Astrocyte (in vitro differentiated cells and primary cell): ENCODE data around the gene HABP4. TPM values are rescaled to one million over a fixed set of nuclear protein-coding genes. Genes with fewer than 3 reads are reported as not detected.

Experiments
- DNase-seq: peaks from one replicate; pipeline ENCODE4 v3.0.0-alpha.2; 2010; ENCODE audit warnings: low read depth
- FAIRE-seq: peaks from 2 replicates; lab custom pipeline; 2011; peaks lifted over from hg19 to GRCh38; lab: Jason Lieb, UNC
- H2AFZ ChIP-seq: 2 replicates; pipeline ENCODE4 v1.6.0; 2012; ENCODE audit warnings: low read depth, low read length, inconsistent platforms
- H3K27ac ChIP-seq: 2 replicates; pipeline ENCODE4 v1.5.1; 2011; ENCODE audit warnings: low read depth, low read length, inconsistent platforms
- H3K27me3 ChIP-seq: 2 replicates; pipeline ENCODE4 v1.6.0; 2011; ENCODE audit warnings: low read length, inconsistent platforms; ENCODE audit not compliant: insufficient read depth
- H3K36me3 ChIP-seq: 2 replicates; pipeline ENCODE4 v1.5.1; 2011; ENCODE audit warnings: low read length, inconsistent platforms; ENCODE audit not compliant: insufficient read depth
- H3K4me1 ChIP-seq: 2 replicates; pipeline ENCODE4 v1.5.1; 2011; ENCODE audit warnings: low read length, inconsistent platforms; ENCODE audit not compliant: insufficient read depth
- H3K4me2 ChIP-seq: 2 replicates; pipeline ENCODE4 v1.6.0; 2012; ENCODE audit warnings: low read length, inconsistent platforms
- H3K4me3 ChIP-seq: 2 replicates; pipeline ENCODE4 v1.5.1; 2011; ENCODE audit warnings: low read depth, mild to moderate bottlenecking, low read length, inconsistent platforms; ENCODE audit not compliant: insufficient read depth
- H3K79me2 ChIP-seq: 2 replicates; pipeline ENCODE4 v1.6.0; 2012; ENCODE audit warnings: mild to moderate bottlenecking, low read length, inconsistent platforms; ENCODE audit not compliant: insufficient read depth
- H3K9ac ChIP-seq: 2 replicates; pipeline ENCODE4 v1.6.0; 2012; ENCODE audit warnings: mild to moderate bottlenecking, low read length, inconsistent platforms
- H3K9me3 ChIP-seq: 2 replicates; pipeline ENCODE4 v1.5.1; 2012; ENCODE audit warnings: low read depth, mild to moderate bottlenecking, low read length, inconsistent platforms; ENCODE audit not compliant: insufficient read depth
- H4K20me1 ChIP-seq: 2 replicates; pipeline ENCODE4 v1.6.0; 2012; ENCODE audit warnings: low read length, inconsistent platforms; ENCODE audit not compliant: insufficient read depth
- H3K27ac Mint-ChIP-seq: one replicate; pipeline ENCODE4 v1.8.0; 2021; ENCODE audit warnings: mild to moderate bottlenecking, mixed read lengths; ENCODE audit not compliant: unreplicated experiment
- H3K27me3 Mint-ChIP-seq: one replicate; pipeline ENCODE4 v1.8.0; 2021; ENCODE audit warnings: low read depth, mixed read lengths; ENCODE audit not compliant: unreplicated experiment
- H3K36me3 Mint-ChIP-seq: one replicate; pipeline ENCODE4 v1.8.0; 2021; ENCODE audit warnings: low read depth, mixed read lengths; ENCODE audit not compliant: unreplicated experiment
- H3K4me1 Mint-ChIP-seq: one replicate; pipeline ENCODE4 v1.8.0; 2021; ENCODE audit warnings: low read depth, mixed read lengths; ENCODE audit not compliant: unreplicated experiment
- H3K4me3 Mint-ChIP-seq: one replicate; pipeline ENCODE4 v1.8.0; 2021; ENCODE audit warnings: mild to moderate bottlenecking, moderate library complexity, mixed read lengths; ENCODE audit not compliant: unreplicated experiment
- H3K9me3 Mint-ChIP-seq: one replicate; pipeline ENCODE4 v1.8.0; 2021; ENCODE audit warnings: mild to moderate bottlenecking, mixed read lengths; ENCODE audit not compliant: unreplicated experiment
- CTCF ChIP-seq: IDR thresholded peaks from 2 replicates; pipeline ENCODE4 v1.5.1; 2011; ENCODE audit warnings: low read depth, mild to moderate bottlenecking, inconsistent platforms, low read length, moderate library complexity; ENCODE audit not compliant: insufficient read depth
- EZH2 ChIP-seq: IDR thresholded peaks from 2 replicates; pipeline ENCODE4 v1.6.1; 2012; ENCODE audit warnings: mild to moderate bottlenecking, low read length, inconsistent platforms; ENCODE audit not compliant: insufficient read depth
- total RNA-seq: library from RNA; stranded (reverse); gene quantifications from 2 replicates; pipeline ENCODE4 v1.2.1, GENCODE V29; 2021

HABP4 gene
- total RNA-seq, 1 donor from 2014 or later: 20.1 TPM

- H3K27me3 ChIP-seq: no peaks in the 10 kb centered on the region
- H3K4me3 ChIP-seq: no peak overlapping the region
- no peaks in the 10 kb centered on the region for H3K36me3 ChIP-seq
- peaks cover 28% of the 10 kb centered on the region for H3K4me1 Mint-ChIP-seq
- DNase-seq: no peak
- no peak overlapping the region for H3K27ac Mint-ChIP-seq
- H3K9ac ChIP-seq: no peak overlapping the region
- TF ChIP-seq CTCF (no peak), EZH2 (no peak)
- no peak overlapping the region for H3K4me2 ChIP-seq
- H3K4me1 ChIP-seq: peaks cover 6% of the 10 kb centered on the region
- no peaks in the 10 kb centered on the region for H3K9me3 ChIP-seq
- H3K27me3 Mint-ChIP-seq: no peaks in the 10 kb centered on the region
- no peak for FAIRE-seq
- H4K20me1 ChIP-seq: no peaks in the 10 kb centered on the region
- no peaks in the 10 kb centered on the region for H3K9me3 Mint-ChIP-seq
- peaks cover 15% of the 10 kb centered on the region for H3K36me3 Mint-ChIP-seq
- no peaks in the 10 kb centered on the region for H3K79me2 ChIP-seq
- H2AFZ ChIP-seq: no peak overlapping the region
- H3K27ac ChIP-seq: no peak overlapping the region
- no peak overlapping the region for H3K4me3 Mint-ChIP-seq
These were observed 35.3 kb downstream of the HABP4 start for GRCh38 chr9:96485280-96485679.

GRCh38 chr9:96486386-96487028 lies 36.5 kb downstream of the HABP4 start:
- Histone ChIP-seq H3K9ac (peak overlapping the region; percentile 9), H3K27ac (peak overlapping the region; percentile 51), H2AFZ (no peak overlapping the region), H3K36me3 (peaks cover 4% of the 10 kb centered on the region), H3K27me3 (no peaks in the 10 kb centered on the region), H3K4me2 (peak overlapping the region; percentile 45), H3K79me2 (no peaks in the 10 kb centered on the region), H3K4me1 (peaks cover 6% of the 10 kb centered on the region), H4K20me1 (no peaks in the 10 kb centered on the region), H3K9me3 (no peaks in the 10 kb centered on the region), H3K4me3 (no peak overlapping the region)
- no peak overlapping the region for H3K4me3 Mint-ChIP-seq
- TF ChIP-seq CTCF: no peak
- TF ChIP-seq EZH2: no peak
- DNase-seq: peak; percentile 87
- peaks cover 19% of the 10 kb centered on the region for H3K36me3 Mint-ChIP-seq
- peak overlapping the region; percentile 18 for H3K27ac Mint-ChIP-seq
- peaks cover 30% of the 10 kb centered on the region for H3K4me1 Mint-ChIP-seq
- H3K9me3 Mint-ChIP-seq: no peaks in the 10 kb centered on the region
- no peak for FAIRE-seq
- H3K27me3 Mint-ChIP-seq: no peaks in the 10 kb centered on the region

GRCh38 chr9:96487029-96487396 lies 37.0 kb downstream of the HABP4 start:
- Mint-ChIP-seq H3K4me1 (peaks cover 33% of the 10 kb centered on the region), H3K4me3 (no peak overlapping the region)

More at GRCh38 chr9:96487029-96487396, 37.0 kb downstream of the HABP4 start:
- Histone ChIP-seq H4K20me1 (no peaks in the 10 kb centered on the region), H3K36me3 (peaks cover 6% of the 10 kb centered on the region), H3K4me1 (peaks cover 6% of the 10 kb centered on the region), H3K4me3 (no peak overlapping the region), H3K9me3 (no peaks in the 10 kb centered on the region), H3K79me2 (no peaks in the 10 kb centered on the region), H3K4me2 (peak overlapping the region; percentile 45), H3K27me3 (no peaks in the 10 kb centered on the region), H3K9ac (no peak overlapping the region), H2AFZ (no peak overlapping the region), H3K27ac (peak overlapping the region; percentile 17)
- DNase-seq (no peak), FAIRE-seq (no peak)
- Mint-ChIP-seq H3K36me3 (peaks cover 21% of the 10 kb centered on the region), H3K27me3 (no peaks in the 10 kb centered on the region), H3K27ac (peak overlapping the region; percentile 18), H3K9me3 (no peaks in the 10 kb centered on the region)
- no peak for TF ChIP-seq EZH2
